HEK293 (cell line): ENCODE measurements around the gene SH3RF1.

Experiments used
- CTCF ChIA-PET: fragments of 350-600 bp; formaldehyde crosslinking; extraction: SDS; loops from one replicate; lab custom pipeline; 2021; ENCODE audit warnings: antibody characterized with exemption; lab: Yijun Ruan, JAX
- POLR2A ChIA-PET: fragments of 300-600 bp; formaldehyde crosslinking; extraction: SDS; loops from one replicate; lab custom pipeline; 2020; ENCODE audit warnings: antibody characterized with exemption, inconsistent platforms; lab: Yijun Ruan, JAX
- H3K27ac ChIP-seq: fragments of 200-500 bp; sonication (Bioruptor generic); 2 replicates; pipeline ENCODE4 v1.5.1; 2014; ENCODE audit warnings: low read depth, low read length, control low read depth, inconsistent platforms; ENCODE audit errors: extremely low read depth
- H3K36me3 ChIP-seq, 2 experiments: fragments of 200-500 bp in 1 of 2; sonication (Bioruptor generic) in 1 of 2; 1 replicate in 1 of 2; 2 replicates in 1 of 2; pipeline ENCODE4 v1.5.1; 2014 to 2017; ENCODE audit warnings: inconsistent platforms in 2 of 2, low read length in 2 of 2; ENCODE audit not compliant: control insufficient read depth in 2 of 2, insufficient read depth in 1 of 2
- H3K4me1 ChIP-seq: fragments of 200-500 bp; sonication (Bioruptor generic); 2 replicates; pipeline ENCODE4 v1.5.1; 2014; ENCODE audit warnings: mild to moderate bottlenecking, low read length, inconsistent platforms; ENCODE audit not compliant: control insufficient read depth, insufficient read depth
- H3K4me3 ChIP-seq: 2 replicates; pipeline ENCODE4 v1.5.1; 2011; ENCODE audit warnings: low read depth, mild to moderate bottlenecking, control low read depth, low read length, moderate library complexity
- H3K9me3 ChIP-seq: fragments of 200-500 bp; sonication (Bioruptor generic); 2 replicates; pipeline ENCODE4 v1.5.1; 2014; ENCODE audit warnings: low read depth, low read length, inconsistent platforms; ENCODE audit not compliant: control insufficient read depth, insufficient read depth
- ATF2 ChIP-seq: fragments of 450-650 bp; formaldehyde crosslinking; IDR thresholded peaks from 2 replicates; pipeline ENCODE4 v1.5.1; 2016; ENCODE audit warnings: missing biosample characterization, missing genetic modification characterization, low read depth
- GLI4 ChIP-seq: fragments of 450-650 bp; formaldehyde crosslinking; IDR thresholded peaks from 2 replicates; pipeline ENCODE4 v1.5.1; 2016; ENCODE audit warnings: missing biosample characterization, missing genetic modification characterization
- HOXA7 ChIP-seq: sonication (generic); formaldehyde crosslinking; IDR thresholded peaks from 2 replicates; pipeline ENCODE4 v1.8.1; 2022; ENCODE audit warnings: missing genetic modification reagents, borderline replicate concordance
- TRIM28 ChIP-seq: IDR thresholded peaks from 2 replicates; pipeline ENCODE4 v1.6.1; 2011; ENCODE audit warnings: low read length, control low read depth, borderline replicate concordance
- WT1 ChIP-seq: fragments of 450-650 bp; formaldehyde crosslinking; IDR thresholded peaks from 2 replicates; pipeline ENCODE4 v1.5.1; 2016; ENCODE audit warnings: missing biosample characterization, missing genetic modification characterization
- ZBTB10 ChIP-seq: fragments of 450-650 bp; formaldehyde crosslinking; IDR thresholded peaks from 2 replicates; pipeline ENCODE4 v1.5.1; 2016; ENCODE audit warnings: missing biosample characterization, missing genetic modification characterization
- ZFP41 ChIP-seq: fragments of 450-650 bp; formaldehyde crosslinking; IDR thresholded peaks from 2 replicates; pipeline ENCODE4 v1.5.1; 2016; ENCODE audit warnings: missing biosample characterization, missing genetic modification characterization, borderline replicate concordance
- ZNF10 ChIP-seq: fragments of 450-650 bp; formaldehyde crosslinking; IDR thresholded peaks from 2 replicates; pipeline ENCODE4 v1.5.1; 2017; ENCODE audit warnings: missing biosample characterization, missing genetic modification characterization
- ZNF112 ChIP-seq: fragments of 450-650 bp; formaldehyde crosslinking; IDR thresholded peaks from 2 replicates; pipeline ENCODE4 v1.5.0; 2017; ENCODE audit warnings: missing biosample characterization, missing genetic modification characterization
- ZNF16 ChIP-seq: fragments of 450-650 bp; formaldehyde crosslinking; IDR thresholded peaks from 2 replicates; pipeline ENCODE4 v1.5.1; 2016; ENCODE audit warnings: low read depth, missing biosample characterization, missing genetic modification characterization
- ZNF2 ChIP-seq: fragments of 450-650 bp; formaldehyde crosslinking; IDR thresholded peaks from 2 replicates; pipeline ENCODE4 v1.5.1; 2016; ENCODE audit warnings: missing biosample characterization, missing genetic modification characterization
- ZNF24 ChIP-seq: fragments of 450-650 bp; formaldehyde crosslinking; IDR thresholded peaks from 2 replicates; pipeline ENCODE4 v1.5.1; 2016; ENCODE audit warnings: missing biosample characterization, missing genetic modification characterization
- ZNF341 ChIP-seq: fragments of 450-650 bp; formaldehyde crosslinking; IDR thresholded peaks from 2 replicates; pipeline ENCODE4; 2016; ENCODE audit warnings: low read depth, missing biosample characterization, missing genetic modification characterization
- ZNF362 ChIP-seq: fragments of 450-650 bp; formaldehyde crosslinking; IDR thresholded peaks from 2 replicates; pipeline ENCODE4 v1.5.1; 2016; ENCODE audit warnings: missing biosample characterization, missing genetic modification characterization
- ZNF391 ChIP-seq: fragments of 450-650 bp; formaldehyde crosslinking; IDR thresholded peaks from 2 replicates; pipeline ENCODE4 v1.5.1; 2016; ENCODE audit warnings: low read depth, missing biosample characterization, missing genetic modification characterization, borderline replicate concordance
- ZNF530 ChIP-seq: fragments of 450-650 bp; formaldehyde crosslinking; IDR thresholded peaks from 2 replicates; pipeline ENCODE4 v1.5.1; 2016; ENCODE audit warnings: low read depth, missing biosample characterization, missing genetic modification characterization
- ZNF560 ChIP-seq: fragments of 450-650 bp; formaldehyde crosslinking; IDR thresholded peaks from 2 replicates; pipeline ENCODE4 v1.5.1; 2017; ENCODE audit warnings: missing biosample characterization, missing genetic modification characterization, borderline replicate concordance
- ZNF610 ChIP-seq: fragments of 450-650 bp; formaldehyde crosslinking; IDR thresholded peaks from 2 replicates; pipeline ENCODE4 v1.5.1; 2016; ENCODE audit warnings: missing biosample characterization, missing genetic modification characterization, borderline replicate concordance
- ZNF626 ChIP-seq: fragments of 450-650 bp; sonication (Bioruptor Pico); formaldehyde crosslinking; IDR thresholded peaks from 2 replicates; pipeline ENCODE4 v1.5.1; 2018; ENCODE audit warnings: missing biosample characterization, missing genetic modification characterization, inconsistent platforms
- ZNF645 ChIP-seq: fragments of 450-650 bp; formaldehyde crosslinking; IDR thresholded peaks from 2 replicates; pipeline ENCODE4; 2016; ENCODE audit warnings: missing biosample characterization, missing genetic modification characterization
- ZNF658 ChIP-seq: fragments of 450-650 bp; formaldehyde crosslinking; IDR thresholded peaks from 2 replicates; pipeline ENCODE4; 2016; ENCODE audit warnings: missing biosample characterization, missing genetic modification characterization
- ZNF707 ChIP-seq: fragments of 450-650 bp; formaldehyde crosslinking; IDR thresholded peaks from 2 replicates; pipeline ENCODE4 v1.5.1; 2016; ENCODE audit warnings: missing biosample characterization, missing genetic modification characterization
- ZNF777 ChIP-seq: fragments of 450-650 bp; formaldehyde crosslinking; IDR thresholded peaks from 2 replicates; pipeline ENCODE4 v1.5.1; 2017; ENCODE audit warnings: missing biosample characterization, missing genetic modification characterization, borderline replicate concordance
- ZNF792 ChIP-seq: fragments of 450-650 bp; formaldehyde crosslinking; IDR thresholded peaks from 2 replicates; pipeline ENCODE4 v1.5.1; 2016; ENCODE audit warnings: missing biosample characterization, missing genetic modification characterization
- ZSCAN4 ChIP-seq: fragments of 450-650 bp; formaldehyde crosslinking; IDR thresholded peaks from 2 replicates; pipeline ENCODE4 v1.5.1; 2017; ENCODE audit warnings: missing biosample characterization, missing genetic modification characterization
- ZXDB ChIP-seq: fragments of 450-650 bp; formaldehyde crosslinking; IDR thresholded peaks from 2 replicates; pipeline ENCODE4 v1.5.1; 2016; ENCODE audit warnings: missing biosample characterization, missing genetic modification characterization

Gene SH3RF1

GRCh38 chr4:169050284-169050683, 220.5 kb downstream of the SH3RF1 start:
- ChIA-PET POLR2A (no interaction called here), CTCF (no interaction called here)

GRCh38 chr4:169048868-169049414, 221.8 kb downstream of the SH3RF1 start:
- no peak overlapping the region for H3K4me3 ChIP-seq
- POLR2A ChIA-PET = no interaction called here
- H3K9me3 ChIP-seq = no peaks in the 10 kb centered on the region
- TF ChIP-seq ZNF707 (tag by site-specific recombination) = no peak
- TF ChIP-seq GLI4 (tag by site-specific recombination) = no peak
- TF ChIP-seq ZNF362 (tag by site-specific recombination) = no peak
- no peak for TF ChIP-seq ZSCAN4 (tag by site-specific recombination)
- no peak for TF ChIP-seq ZNF645 (tag by site-specific recombination)
- TF ChIP-seq ZNF626 (tag by site-specific recombination) = no peak
- TF ChIP-seq ZNF341 = no peak
- TF ChIP-seq, all 188 proteins: peak for 0
- H3K4me1 ChIP-seq = no peaks in the 10 kb centered on the region
- no peaks in the 10 kb centered on the region for H3K36me3 ChIP-seq
- no peak overlapping the region for H3K27ac ChIP-seq
- CTCF ChIA-PET = interaction anchor here (0.6 kb wide), 1 partner anchor 866 kb away, joined by 3 read pairs; no protein-coding TSS in a partner anchor

More at GRCh38 chr4:169050284-169050683, 220.5 kb downstream of the SH3RF1 start:
- H3K4me1 ChIP-seq = no peaks in the 10 kb centered on the region
- H3K9me3 ChIP-seq = no peaks in the 10 kb centered on the region
- no peaks in the 10 kb centered on the region for H3K36me3 ChIP-seq
- H3K27ac ChIP-seq = no peak overlapping the region
- no peak overlapping the region for H3K4me3 ChIP-seq
- TF ChIP-seq ZXDB (tag by site-specific recombination) (no peak), ZNF391 (no peak), HOXA7 (CRISPR knock-in tag) (no peak)

GRCh38 chr4:169047956-169048355, 222.8 kb downstream of the SH3RF1 start:
- Histone ChIP-seq H3K9me3 (no peaks in the 10 kb centered on the region), H3K4me1 (no peaks in the 10 kb centered on the region), H3K36me3 (no peaks in the 10 kb centered on the region), H3K27ac (no peak overlapping the region), H3K4me3 (no peak overlapping the region)
- POLR2A ChIA-PET = interaction anchor here (0.6 kb wide), 1 partner anchor 447 kb away, joined by 4 read pairs; no protein-coding TSS in a partner anchor
- CTCF ChIA-PET = no interaction called here
- TF ChIP-seq ZNF530 (no peak), ZNF16 (tag by site-specific recombination) (no peak), ZNF24 (tag by site-specific recombination) (no peak), ZFP41 (tag by site-specific recombination) (no peak), ZNF658 (tag by site-specific recombination) (no peak), ZNF112 (tag by site-specific recombination) (no peak), TRIM28 (no peak), ZNF777 (no peak), ZNF10 (tag by site-specific recombination) (no peak), WT1 (tag by site-specific recombination) (no peak), ZBTB10 (no peak), ZNF610 (tag by site-specific recombination) (no peak), ZNF2 (no peak), ZNF792 (tag by site-specific recombination) (no peak), ATF2 (no peak), ZNF560 (no peak)
